Measurements from ENCODE around the gene UBAC2.
"Not testable (repeated sequence)": the region's sequence is repeated elsewhere in the genome, so short reads cannot be mapped to it uniquely, and the experiment has no call there.

UBAC2 gene

GRCh38 chr13:99228737-99229691 is 28.4 kb downstream of the UBAC2 start:
- in situ Hi-C loops (cut with MboI; ENCODE audit: low pct_unique_long_range_greater_than_20kb, low sequenced_read_pairs), result no loop called here
- DNase-seq, result peak; percentile 34

- in situ Hi-C loops (cut with MboI; ENCODE audit: low pct_unique_long_range_greater_than_20kb, low sequenced_read_pairs); DNase-seq: not testable (repeated sequence)
These were observed 29.9 kb downstream of the UBAC2 start for GRCh38 chr13:99230588-99230987.

- in situ Hi-C loops (cut with MboI; ENCODE audit: low pct_unique_long_range_greater_than_20kb, low sequenced_read_pairs), result no loop called here
- no peak for DNase-seq
These were observed 30.3 kb downstream of the UBAC2 start for GRCh38 chr13:99230991-99231390.

GRCh38 chr13:99231721-99232120 is 31.1 kb downstream of the UBAC2 start:
- DNase-seq, result peak; percentile 65
- in situ Hi-C loops (cut with MboI; ENCODE audit: low pct_unique_long_range_greater_than_20kb, low sequenced_read_pairs), result no loop called here

- in situ Hi-C loops (cut with MboI; ENCODE audit: low pct_unique_long_range_greater_than_20kb, low sequenced_read_pairs), result no loop called here
These were observed 37.5 kb downstream of the UBAC2 start for GRCh38 chr13:99237981-99238662.

GRCh38 chr13:99246100-99246499 is 45.4 kb downstream of the UBAC2 start:
- DNase-seq, result no peak
- in situ Hi-C loops (cut with MboI; ENCODE audit: low pct_unique_long_range_greater_than_20kb, low sequenced_read_pairs), result no loop called here

More at GRCh38 chr13:99237981-99238662, 37.5 kb downstream of the UBAC2 start:
- no peak for DNase-seq

- in situ Hi-C loops (cut with MboI; ENCODE audit: low pct_unique_long_range_greater_than_20kb, low sequenced_read_pairs); DNase-seq: not testable (repeated sequence)
These were observed 48.5 kb downstream of the UBAC2 start for GRCh38 chr13:99249178-99249577.

- DNase-seq; in situ Hi-C loops (cut with MboI; ENCODE audit: low pct_unique_long_range_greater_than_20kb, low sequenced_read_pairs): not testable (repeated sequence)
These were observed 49.0 kb downstream of the UBAC2 start for GRCh38 chr13:99249606-99250005.

- in situ Hi-C loops (cut with MboI; ENCODE audit: low pct_unique_long_range_greater_than_20kb, low sequenced_read_pairs), result no loop called here
- DNase-seq, result no peak
These were observed 50.5 kb downstream of the UBAC2 start for GRCh38 chr13:99250982-99251825.

- in situ Hi-C loops (cut with MboI; ENCODE audit: low pct_unique_long_range_greater_than_20kb, low sequenced_read_pairs), result no loop called here
These were observed 51.3 kb downstream of the UBAC2 start for GRCh38 chr13:99251921-99252320.

GRCh38 chr13:99254830-99255229 is 54.2 kb downstream of the UBAC2 start:
- no peak for DNase-seq
- in situ Hi-C loops (cut with MboI; ENCODE audit: low pct_unique_long_range_greater_than_20kb, low sequenced_read_pairs), result no loop called here

More at GRCh38 chr13:99251921-99252320, 51.3 kb downstream of the UBAC2 start:
- no peak for DNase-seq

- in situ Hi-C loops (cut with MboI; ENCODE audit: low pct_unique_long_range_greater_than_20kb, low sequenced_read_pairs), result no loop called here
- no peak for DNase-seq
These were observed 54.6 kb downstream of the UBAC2 start for GRCh38 chr13:99255271-99255670.

GRCh38 chr13:99256283-99256682 is 55.6 kb downstream of the UBAC2 start:
- in situ Hi-C loops (cut with MboI; ENCODE audit: low pct_unique_long_range_greater_than_20kb, low sequenced_read_pairs), result no loop called here
- no peak for DNase-seq

- in situ Hi-C loops (cut with MboI; ENCODE audit: low pct_unique_long_range_greater_than_20kb, low sequenced_read_pairs), result no loop called here
These were observed 56.1 kb downstream of the UBAC2 start for GRCh38 chr13:99256709-99257108.

GRCh38 chr13:99257291-99257690 is 56.6 kb downstream of the UBAC2 start:
- in situ Hi-C loops (cut with MboI; ENCODE audit: low pct_unique_long_range_greater_than_20kb, low sequenced_read_pairs), result no loop called here
- DNase-seq, result no peak

More at GRCh38 chr13:99256709-99257108, 56.1 kb downstream of the UBAC2 start:
- no peak for DNase-seq

GRCh38 chr13:99258210-99258860 is 57.7 kb downstream of the UBAC2 start, which contains the start of gene GPR18:
GPR18 (minus strand) TSS chr13:99258379; CDS start chr13:99255872, 2,507 bp downstream.
- in situ Hi-C loops (cut with MboI; ENCODE audit: low pct_unique_long_range_greater_than_20kb, low sequenced_read_pairs), result no loop called here
- peak; percentile 24 for DNase-seq

- in situ Hi-C loops (cut with MboI; ENCODE audit: low pct_unique_long_range_greater_than_20kb, low sequenced_read_pairs), result no loop called here
- DNase-seq, result peak; percentile 26
These were observed 58.3 kb downstream of the UBAC2 start for GRCh38 chr13:99258946-99259345.

GRCh38 chr13:99260216-99260615 is 59.6 kb downstream of the UBAC2 start:
- in situ Hi-C loops (cut with MboI; ENCODE audit: low pct_unique_long_range_greater_than_20kb, low sequenced_read_pairs), result loop anchor here (10.0 kb wide), 1 partner anchor 85 kb away; no protein-coding TSS in a partner anchor
- DNase-seq, result no peak
